ENCODE measurements around the gene DSCAML1.

Gene DSCAML1

GRCh38 chr11:117831661-117832415 lies 34.8 kb upstream of the DSCAML1 start:
- no peak for DNase-seq

DNA sequence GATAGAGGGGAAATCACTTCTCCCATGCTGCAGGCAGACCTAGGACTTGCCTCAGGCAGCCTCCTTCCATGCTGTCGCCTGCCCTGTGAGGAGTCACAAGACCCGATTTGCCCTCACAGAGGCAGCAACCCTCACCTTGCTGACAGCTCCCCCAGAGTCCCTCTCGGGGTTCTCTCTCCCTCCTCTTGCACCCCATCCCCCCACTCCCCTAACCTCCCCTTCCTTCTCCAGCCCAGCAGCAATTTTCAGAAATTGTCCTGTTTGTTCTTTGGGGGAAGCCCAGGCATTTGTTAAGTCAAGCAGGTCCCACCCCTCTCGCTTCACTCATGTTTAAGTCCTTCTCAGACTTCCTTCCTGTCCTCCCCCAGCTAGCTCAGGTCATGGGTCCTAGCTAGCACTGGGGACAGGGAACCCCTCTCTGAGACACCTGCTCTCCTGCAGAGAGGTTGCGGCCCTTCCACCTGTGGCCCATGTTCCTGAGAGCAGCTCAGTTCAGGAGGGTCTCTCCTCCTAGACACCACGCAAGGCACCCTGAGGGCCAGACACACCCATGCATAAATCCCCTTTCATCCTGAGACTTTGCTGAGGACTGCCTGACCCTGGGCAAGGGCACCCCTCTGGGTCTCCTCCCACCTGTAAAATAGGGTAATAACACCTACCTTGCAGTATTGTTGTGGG lies 33.8 kb upstream of the DSCAML1 start:
- no peak for DNase-seq

GRCh38 chr11:117830072-117830471 lies 33.1 kb upstream of the DSCAML1 start:
- no peak for DNase-seq

- DNase-seq = no peak
Measured at GRCh38 chr11:117829369-117829725, 32.3 kb upstream of the DSCAML1 start.

DNA sequence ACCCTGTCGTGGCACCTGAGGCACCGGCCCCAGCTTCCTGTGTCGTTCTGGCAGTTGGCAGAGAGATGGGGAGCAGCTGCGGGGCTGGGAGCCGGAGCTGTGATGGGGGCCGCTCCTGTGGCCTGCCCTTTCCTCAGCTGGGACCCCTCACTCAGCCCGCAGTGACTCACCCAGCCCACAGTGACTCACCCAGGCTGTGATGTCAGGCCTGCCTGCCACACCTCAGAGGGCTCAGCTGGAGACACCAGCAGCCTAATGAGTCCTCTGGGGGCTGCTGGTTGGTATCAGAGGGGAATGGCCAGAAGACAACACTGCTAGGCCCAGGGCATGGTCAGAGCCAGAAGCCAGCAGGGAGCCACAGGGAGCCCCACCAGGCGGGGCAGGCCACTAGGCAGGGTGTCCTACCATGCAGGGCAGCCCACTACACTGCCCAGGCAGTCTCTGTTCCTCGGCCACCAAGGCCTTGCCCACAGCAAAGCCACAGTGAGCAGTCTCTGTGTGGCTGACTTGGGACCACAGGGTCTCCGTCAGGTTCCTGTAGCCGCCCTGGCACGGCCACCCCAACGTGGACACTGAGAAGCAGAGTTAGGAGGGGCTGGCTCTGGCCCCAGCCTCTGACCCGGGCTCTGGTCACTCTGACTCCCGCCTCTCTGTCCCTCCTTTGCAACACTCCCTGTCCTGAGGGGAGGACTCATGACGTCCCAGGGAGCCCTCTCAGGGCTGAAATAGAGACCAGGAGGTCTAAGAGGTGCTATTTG lies 31.8 kb upstream of the DSCAML1 start:
- no peak for DNase-seq

GRCh38 chr11:117827521-117828511 lies 30.8 kb upstream of the DSCAML1 start:
- no peak for DNase-seq

GRCh38 chr11:117826832-117827231 lies 29.8 kb upstream of the DSCAML1 start:
- DNase-seq = no peak

DNA sequence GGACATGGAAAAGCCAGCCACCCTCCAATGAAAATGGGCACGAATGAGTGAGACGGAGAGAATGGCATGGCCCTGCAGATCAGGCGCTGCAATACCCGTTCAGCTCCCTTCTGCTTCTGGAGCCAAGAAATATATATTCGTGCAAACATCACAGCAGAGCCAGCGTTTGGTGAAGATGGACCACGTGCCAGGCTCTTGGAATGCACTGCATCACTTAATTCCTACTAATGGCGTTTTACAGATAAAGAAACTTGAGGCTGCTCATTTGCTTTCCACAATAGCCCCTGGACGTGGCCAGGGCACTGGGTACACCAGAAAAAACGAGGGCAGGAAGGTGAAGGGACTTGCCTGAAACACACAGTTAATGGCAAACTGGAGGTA lies 29.2 kb upstream of the DSCAML1 start:
- DNase-seq = no peak

- no peak for DNase-seq
Measured at GRCh38 chr11:117825538-117826189, 28.6 kb upstream of the DSCAML1 start.

DNA sequence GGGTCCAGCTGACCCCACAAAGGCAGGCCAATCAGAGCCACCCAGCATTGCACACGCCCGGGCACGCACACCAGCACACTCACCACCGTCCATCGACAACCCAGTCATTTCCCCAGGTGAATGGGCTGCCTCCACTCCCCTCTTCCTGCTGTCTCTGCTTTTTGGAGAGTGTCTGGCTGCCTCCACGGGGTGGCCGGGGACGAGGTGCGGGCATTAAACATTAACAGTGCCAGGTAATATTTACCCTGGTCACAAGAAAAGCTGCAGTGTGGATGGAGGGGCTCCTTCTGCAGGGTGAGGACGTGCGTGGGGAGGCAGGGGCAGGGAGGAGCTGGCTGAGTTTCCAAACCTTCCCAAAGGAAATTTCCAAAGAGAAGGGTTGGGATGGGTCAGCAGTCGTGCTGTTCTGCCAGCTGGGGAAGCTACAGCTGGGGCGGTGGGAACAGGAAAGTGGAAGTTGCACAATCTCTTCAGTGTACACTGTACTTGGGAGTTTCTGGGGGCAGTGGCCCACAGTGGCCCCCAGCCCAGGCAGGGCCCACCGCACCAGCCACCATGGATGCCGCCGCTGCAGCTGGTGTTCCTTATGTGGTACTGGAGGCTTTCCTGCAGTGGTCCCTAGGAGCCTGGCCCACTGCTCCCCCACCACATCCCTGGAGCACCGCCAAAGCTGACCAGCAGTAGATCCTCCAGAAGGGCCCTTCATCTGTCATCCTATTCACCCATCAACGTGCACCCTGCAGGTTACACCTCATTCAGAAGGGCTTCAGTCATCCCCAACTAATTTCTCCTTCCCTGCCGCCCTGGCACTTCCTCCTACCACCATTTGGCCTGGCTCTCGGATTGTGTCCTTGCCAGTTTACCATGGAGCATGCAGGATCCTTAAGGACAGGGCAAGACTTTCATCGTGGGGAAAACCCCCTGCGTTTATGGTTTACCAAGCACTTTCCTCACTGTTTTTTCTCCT lies 27.8 kb upstream of the DSCAML1 start, which contains the start of gene FXYD2:
Gene FXYD2 (minus strand): TSS at position 174 of the 967 bp plus-strand sequence. CDS start 66 bp downstream, at position 108.
- DNase-seq = no peak

- DNase-seq = no peak
Measured at GRCh38 chr11:117823946-117824420, 27.0 kb upstream of the DSCAML1 start.

DNA sequence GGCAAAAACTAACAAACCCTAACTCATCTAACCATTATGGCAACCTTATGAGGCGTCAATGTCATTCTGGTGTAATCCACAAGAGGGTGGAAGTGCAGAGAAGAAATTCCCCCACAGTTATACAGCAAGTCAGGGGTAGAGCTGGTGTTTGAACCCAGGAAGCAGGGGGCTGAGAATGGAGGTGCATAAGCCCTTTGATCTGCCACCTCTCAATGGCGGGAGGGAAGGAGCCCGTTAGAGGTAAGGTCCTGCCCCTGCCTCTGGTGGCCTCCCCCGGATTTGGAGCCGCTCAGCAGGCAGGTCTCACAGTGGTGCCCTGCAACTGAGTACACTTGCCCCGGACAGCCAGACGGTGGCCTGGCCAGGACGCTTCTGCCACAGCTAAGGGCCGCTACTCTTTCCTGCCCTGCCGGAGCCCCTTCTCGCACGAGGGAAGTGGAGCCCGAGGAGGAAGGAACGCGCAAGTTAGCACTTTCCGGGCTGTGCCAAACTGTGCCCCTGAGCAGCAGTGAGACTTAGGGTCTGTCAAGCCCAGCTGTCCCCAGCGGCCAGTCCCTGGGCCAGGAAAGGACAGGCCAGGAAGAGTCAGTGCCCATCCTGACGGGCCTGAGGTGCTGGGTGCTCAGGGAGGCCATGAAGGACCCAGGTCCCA lies 26.4 kb upstream of the DSCAML1 start:
- DNase-seq = peak in 1 of 2 experiments; percentile 2

DNA sequence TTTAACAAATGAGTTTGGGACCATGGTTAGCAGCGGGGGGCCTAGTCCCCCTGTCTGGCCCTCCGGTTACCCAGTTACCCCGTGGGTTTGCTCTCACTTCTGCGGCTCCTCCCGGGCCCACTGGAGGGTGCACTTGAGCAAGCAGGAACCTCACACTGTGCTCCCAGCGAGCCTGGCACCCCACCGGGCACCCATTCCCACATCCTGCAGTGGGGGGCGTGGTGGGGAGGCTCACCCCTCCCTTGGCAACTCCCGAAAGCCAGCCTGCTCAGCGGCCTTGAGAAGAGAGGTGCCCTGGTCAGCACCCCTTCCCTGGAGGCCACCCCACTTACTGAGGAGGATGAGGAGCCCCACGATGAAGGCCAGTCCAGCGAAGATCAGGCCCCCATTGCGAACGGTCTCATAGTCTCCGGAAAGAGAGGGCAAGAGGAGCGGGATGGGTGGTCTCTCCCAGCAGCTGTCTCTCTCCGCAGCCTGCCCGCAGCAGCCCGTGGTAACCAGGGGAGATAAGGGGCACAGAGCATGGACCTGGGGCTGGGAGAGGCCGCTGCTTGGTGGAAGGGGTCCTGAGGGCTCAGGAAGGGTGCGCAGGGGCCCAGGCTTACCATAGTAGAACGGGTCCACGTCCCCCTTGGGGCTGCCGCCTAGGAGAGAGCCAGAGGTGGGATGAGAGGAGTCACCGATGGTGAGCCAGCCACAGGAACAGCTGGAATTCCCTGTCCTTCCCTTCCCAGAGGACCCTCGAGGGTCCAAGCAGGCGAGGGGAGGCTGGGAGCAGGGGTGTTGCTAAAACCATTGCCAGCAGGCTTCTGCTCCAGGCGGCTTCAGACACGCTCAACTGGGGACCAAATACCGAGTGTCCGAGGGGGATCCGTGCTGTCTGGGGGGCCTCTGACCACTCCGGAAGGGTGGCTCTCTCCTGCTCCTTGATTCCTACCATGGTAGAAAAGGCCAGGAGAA lies 25.3 kb upstream of the DSCAML1 start:
- DNase-seq = no peak

GRCh38 chr11:117821431-117821830 lies 24.4 kb upstream of the DSCAML1 start:
- DNase-seq = no peak

DNA sequence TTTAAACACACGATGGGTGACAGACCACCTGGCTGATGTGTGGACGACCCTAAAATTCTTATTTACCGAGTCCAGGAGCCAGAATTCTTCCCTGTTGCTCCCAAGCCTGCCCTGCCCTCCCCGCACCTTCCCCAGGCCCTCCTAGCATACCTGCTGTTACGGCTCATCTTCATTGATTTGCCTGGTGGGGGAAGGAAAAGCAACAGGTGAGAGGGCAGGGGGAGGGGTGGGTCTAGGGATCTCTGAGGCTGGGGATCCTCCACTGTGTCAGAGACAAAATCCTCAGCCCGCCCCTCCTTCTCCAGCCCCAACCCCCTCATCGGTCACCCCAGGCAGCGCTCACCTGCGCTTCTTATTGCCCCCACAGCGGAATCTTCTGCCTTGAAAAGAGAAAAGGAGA lies 23.5 kb upstream of the DSCAML1 start:
- no peak for DNase-seq

DNA sequence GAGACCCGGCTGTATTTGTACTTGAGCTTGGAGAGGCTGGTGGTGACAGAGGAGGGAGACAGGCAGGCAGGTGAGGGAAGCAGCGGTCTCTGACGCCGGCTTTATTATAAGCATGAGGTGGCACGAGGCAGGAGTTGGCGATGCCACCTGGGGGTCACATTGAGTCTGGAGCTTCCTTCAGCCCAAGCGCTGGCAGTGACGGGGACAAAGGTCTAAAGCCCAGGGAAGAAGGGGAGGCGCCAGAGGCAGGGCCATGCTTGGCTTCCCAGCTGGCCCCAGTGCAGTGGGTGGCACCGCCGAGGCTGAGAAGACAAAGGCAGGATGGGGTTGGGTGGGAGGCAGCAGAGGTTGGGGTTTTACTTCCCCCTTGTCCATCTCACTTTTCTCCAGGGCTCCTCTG lies 23.1 kb upstream of the DSCAML1 start:
- no peak for DNase-seq

DNA sequence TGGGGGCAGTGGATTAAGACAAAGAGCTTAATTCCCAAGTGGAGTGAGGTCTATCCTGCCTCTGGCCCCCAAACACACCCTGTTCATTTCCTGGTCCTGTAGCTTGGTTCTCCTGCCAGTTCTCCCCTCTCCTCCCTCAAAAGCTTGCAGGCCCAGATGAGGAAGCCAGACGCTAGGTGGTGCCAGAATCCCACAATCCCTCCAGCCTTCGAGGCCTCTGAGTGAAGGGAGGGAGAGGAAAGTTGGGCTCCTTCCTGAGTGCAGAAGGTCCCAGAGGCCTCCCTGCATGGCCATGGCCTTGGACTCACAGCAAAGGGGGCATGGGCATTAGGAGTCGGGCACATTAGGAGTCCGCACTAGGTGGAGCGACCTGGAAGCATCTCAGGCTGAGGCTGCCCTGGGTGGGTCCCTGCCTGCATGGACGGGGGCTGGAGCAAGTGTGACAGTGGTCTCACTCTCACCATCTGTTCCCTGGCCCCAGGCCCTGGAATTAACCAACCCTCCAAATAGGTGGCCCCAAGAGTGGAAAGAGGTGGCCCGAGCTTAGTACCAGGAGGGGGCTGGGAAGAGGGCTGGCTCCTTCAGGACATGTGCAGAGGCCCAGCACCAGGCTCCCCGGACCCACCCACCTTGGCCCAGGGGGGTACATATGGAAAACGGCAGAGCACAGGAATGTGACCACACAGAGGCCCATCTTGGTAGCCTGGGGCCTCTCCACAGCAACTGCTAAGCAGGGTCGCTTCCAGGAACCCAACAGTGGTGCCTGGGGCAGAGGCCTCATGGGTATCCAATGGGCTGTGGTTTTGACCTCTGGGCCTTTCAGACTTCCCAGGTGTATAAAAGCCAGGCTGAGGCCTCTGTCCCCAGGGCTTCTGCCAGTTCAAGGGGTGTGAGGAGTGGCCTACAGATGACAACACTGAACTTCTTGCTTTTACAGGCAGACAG lies 22.4 kb upstream of the DSCAML1 start:
- DNase-seq = peak; percentile 25 to 28
